ENCODE measurements around the gene KIAA1191. TPM values are rescaled to one million over a fixed set of nuclear protein-coding genes. Genes with fewer than 3 reads are reported as not detected.
"Not testable (repeated sequence)": the region's sequence is repeated elsewhere in the genome, so short reads cannot be mapped to it uniquely, and the experiment has no call there.

The KIAA1191 gene, protein sequence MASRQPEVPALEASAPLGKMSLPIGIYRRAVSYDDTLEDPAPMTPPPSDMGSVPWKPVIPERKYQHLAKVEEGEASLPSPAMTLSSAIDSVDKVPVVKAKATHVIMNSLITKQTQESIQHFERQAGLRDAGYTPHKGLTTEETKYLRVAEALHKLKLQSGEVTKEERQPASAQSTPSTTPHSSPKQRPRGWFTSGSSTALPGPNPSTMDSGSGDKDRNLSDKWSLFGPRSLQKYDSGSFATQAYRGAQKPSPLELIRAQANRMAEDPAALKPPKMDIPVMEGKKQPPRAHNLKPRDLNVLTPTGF
- 70.8 TPM for total RNA-seq
- long read RNA-seq, transcript KIAA1191-210 (8 exons, 1,243 nt), result minor isoform, 7 of 154 reads
- long read RNA-seq, transcript KIAA1191-201 (9 exons, 2,991 nt), result major isoform, 113 of 154 reads
- long read RNA-seq, partial matches to known transcripts, result 4 of 154 reads
- long read RNA-seq, other reads (novel, unspliced or antisense), result 26 of 154 reads

DNA sequence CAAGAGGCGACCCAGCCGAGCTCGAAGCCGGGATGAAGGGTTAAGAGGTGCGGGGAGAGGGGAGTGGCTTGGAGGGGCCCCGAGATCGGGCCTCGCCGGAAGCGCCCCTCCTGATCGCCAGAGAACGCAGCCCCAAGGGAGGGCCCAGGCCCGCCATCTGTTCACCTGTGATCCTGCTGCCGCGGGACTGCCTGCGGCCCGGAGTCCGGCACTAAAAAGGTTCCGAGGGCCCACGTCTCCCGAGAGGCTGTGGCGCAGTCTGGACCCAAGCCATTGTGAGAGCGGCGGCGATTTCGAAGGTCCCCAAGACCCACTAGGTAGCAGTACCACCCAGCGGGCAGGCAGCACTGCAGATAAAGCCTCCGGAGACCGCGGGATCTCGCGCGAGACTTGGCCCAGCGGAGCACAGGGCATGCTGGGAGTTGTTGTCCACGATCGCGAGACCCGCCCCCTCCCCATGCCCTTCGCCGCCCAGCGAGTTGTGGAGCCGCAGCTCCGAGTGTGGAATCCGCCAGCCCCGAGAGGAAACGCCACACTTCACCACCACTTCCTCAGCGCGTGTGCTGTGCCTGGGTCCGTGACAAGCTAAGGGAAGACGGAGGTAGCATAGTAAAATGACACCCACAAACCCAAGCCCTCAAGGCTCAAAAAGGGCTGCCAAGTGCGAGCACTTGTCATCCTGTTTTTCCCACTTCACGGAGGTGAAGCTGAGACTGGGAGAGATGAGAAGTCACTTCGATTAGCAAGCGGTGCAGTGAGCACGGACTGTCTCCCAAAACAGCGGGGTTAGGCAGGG, at the start of gene KIAA1191:
TSS of gene KIAA1191 (minus strand) at position 328 of the 796 bp plus-strand sequence. CDS start 2,256 bp downstream, outside the sequence.
- ATAC-seq (ENCODE audit: poor library complexity) (peak; percentile 97), DNase-seq (peak; percentile 98)
- intact Hi-C loops (cut with DNase I), result no loop called here

DNA sequence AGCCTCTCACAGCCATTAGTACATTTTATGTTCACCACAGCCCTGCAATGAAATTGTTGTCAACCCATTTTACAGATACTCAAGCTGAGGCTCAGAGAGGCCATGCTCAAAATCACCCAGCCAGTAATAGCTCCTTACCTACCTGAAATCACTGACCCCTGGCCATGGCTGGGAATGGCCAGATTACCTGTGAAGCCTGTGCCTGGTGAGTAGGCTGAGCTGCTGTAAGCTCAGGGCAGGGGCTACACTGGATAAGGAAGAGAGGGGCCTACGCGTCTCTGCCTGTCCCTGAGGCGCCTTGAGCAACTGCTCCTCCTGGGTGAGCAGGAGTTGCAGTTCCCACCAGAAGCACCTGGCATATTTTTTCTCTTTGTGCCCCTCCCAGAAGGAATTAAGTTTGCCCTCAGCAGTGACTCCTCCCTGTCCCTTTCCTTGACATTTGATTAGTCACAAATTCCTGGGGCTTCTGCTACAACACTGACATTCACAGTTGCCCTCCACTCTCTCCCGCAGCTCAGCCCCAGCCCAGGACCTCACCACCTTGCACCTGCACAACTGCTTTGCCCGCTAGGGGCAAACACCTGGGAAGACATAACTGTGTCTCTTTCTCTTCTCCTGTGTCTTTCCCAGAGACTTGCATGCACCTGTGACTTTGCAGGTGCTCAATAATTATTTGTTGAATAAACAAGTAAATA, 49.1 kb upstream of the KIAA1191 start:
- intact Hi-C loops (cut with DNase I), result loop anchor here (10.0 kb wide), 1 partner anchor 124 kb away; the partner anchor contains the start of gene RNF44
- ATAC-seq (ENCODE audit: poor library complexity), result no peak
- no peak for DNase-seq

- DNase-seq (no peak), ATAC-seq (ENCODE audit: poor library complexity) (no peak)
- intact Hi-C loops (cut with DNase I), result loop anchor here (10.0 kb wide), 1 partner anchor 125 kb away; the partner anchor contains the start of gene RNF44
Measured at GRCh38 chr5:176409765-176410164, 48.2 kb upstream of the KIAA1191 start.

DNA sequence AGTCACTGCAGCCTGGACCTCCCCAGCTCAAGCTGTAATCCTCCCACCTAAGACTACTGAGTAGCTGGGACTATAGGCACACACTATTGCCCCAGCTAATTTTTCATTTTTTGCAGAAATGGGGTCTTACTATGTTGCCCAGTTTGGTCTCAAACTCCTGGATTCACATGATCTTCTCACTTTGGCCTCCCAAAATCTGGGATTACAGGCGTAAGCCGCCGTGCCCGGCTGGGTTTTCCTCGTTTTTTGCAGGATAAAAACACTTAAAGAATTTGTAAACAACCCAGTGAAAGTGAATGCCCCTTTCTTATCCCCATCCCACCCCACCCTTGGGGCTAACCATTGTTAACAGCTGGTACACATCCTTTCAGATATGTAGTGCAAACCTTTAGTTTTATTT, 47.0 kb upstream of the KIAA1191 start:
- no peak for DNase-seq
- intact Hi-C loops (cut with DNase I), result no loop called here
- no peak for ATAC-seq (ENCODE audit: poor library complexity)

DNA sequence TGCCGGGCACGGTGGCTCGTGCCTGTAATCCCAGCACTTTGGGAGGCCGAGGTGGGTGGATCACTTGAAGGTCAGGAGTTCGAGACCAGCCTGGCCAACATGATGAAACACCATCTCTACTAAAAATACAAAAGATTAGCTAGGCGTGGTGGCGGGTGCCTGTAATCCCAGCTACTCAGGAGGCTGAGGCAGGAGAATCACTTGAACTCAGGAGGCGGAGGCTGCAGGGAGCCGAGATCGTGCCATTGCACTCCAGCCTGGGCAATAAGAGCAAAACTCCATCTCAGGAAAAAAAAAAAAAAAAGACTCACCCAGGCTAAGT, 46.6 kb upstream of the KIAA1191 start:
- ATAC-seq (ENCODE audit: poor library complexity); intact Hi-C loops (cut with DNase I); DNase-seq: not testable (repeated sequence)

- intact Hi-C loops (cut with DNase I), result no loop called here
- DNase-seq (no peak), ATAC-seq (ENCODE audit: poor library complexity) (peak; percentile 48)
Measured at GRCh38 chr5:176407456-176408251, 46.1 kb upstream of the KIAA1191 start.

DNA sequence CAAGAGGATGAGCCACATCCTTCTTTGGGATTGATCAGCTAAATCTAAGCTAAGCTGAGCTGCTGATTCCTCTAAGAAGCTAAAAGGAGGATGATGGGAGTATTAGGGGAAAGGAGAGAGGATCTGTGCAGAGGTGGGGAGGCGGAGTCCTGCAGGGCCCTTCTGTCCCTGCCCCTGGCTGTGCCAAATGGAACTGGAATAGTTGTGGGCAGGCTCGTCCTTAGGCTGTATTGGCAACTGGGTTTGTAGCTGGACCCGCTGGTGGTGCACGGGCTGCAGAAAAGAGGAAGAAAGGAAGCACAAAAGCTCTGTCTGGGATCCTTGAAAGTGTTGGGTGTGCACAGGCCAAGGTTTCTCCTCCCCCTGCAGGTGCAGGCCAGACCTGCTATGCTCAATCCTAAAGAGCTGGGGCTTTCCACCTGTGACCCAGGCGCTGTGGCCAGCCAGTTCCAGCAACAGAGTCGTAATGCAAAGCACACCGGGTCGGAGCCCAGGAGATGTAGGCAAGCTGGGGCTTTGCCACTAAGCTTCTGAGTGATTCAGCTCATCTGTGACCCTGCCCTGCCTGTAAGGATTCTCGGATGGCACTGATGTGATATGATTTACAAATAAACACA, 45.0 kb upstream of the KIAA1191 start:
- DNase-seq (no peak), ATAC-seq (ENCODE audit: poor library complexity) (no peak)
- intact Hi-C loops (cut with DNase I), result no loop called here

GRCh38 chr5:176405656-176406435, 44.3 kb upstream of the KIAA1191 start:
- intact Hi-C loops (cut with DNase I), result no loop called here
- ATAC-seq (ENCODE audit: poor library complexity) (no peak), DNase-seq (no peak)

DNA sequence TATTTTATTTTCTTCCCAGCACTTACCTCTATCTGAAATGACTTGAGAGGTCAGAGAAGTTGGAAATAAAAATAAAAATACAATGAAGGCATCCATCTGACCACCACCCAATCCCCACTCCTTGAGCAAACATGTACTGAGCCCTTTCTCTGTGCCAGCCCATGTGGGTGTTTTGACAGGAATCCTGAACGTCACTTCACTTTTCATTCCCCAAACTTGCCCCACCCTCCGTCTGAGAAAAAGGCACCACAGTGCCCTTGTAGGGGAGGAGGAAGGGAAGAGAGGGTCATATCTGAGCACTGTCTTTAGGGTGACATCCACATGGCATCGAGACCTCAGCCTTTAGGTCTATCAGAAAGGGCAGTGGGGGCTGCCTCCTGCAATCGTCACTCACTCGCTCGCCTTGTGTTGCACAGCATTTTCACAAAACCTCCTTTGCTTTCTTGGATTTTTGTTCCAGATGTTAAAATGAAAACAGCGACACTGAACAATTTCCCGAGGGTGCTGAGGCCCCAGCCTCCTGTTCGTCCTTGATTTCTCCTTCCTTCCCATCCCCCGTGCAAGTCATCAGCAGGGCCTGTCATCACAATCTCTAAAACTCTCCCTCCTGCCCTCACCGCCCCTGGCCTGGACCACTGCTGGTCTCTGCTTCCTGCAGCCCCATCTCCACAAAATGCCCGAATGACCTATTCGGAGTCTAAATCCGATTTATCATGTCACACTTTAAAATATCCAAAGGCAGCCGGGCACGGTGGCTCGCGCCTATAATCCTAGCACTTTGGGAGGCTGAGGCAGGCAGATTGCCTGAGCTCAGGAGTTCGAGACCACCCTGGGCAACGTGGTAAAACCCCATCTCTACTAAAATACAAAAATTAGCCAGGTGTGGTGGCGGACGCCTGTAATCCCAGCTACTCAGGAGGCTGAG, 40.0 kb upstream of the KIAA1191 start:
- intact Hi-C loops (cut with DNase I), result no loop called here
- ATAC-seq (ENCODE audit: poor library complexity), result peak; percentile 35
- no peak for DNase-seq

DNA sequence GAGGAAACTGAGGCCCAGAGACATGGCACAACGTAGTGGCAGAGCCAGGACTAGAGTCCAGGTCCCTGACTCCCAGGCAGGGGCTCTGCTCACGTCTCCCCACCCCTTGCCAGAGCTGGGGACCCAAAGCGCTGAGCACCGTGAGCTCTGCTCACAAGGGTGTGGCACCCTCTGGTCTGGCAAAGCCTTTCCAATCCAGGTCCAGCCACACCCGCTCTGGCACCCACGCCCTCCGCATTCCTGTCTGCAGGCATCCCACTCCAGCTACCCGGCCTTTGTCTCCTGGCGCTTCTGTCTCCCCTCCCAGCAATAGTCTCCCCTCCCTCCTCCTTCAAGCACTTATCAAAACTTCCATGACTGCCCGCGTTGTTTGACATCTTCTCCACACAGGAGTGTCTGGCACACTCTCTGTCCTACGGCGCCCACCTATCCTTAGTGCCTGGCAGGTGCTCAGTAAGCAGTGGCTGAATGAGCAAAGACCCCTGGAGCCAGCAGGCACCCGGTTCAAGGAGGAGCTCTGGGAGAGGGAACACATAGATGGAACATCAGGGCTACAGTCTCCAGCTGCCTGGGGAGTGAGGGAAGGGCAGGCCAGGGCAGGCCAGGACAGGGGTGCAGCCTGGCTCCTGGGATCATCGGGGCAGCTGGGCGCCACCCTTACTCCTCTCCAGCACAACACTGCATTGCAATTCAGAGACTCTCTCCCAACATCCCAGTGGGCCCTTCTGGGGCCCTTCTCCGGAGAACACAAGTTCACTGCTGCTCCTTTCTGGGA, 39.0 kb upstream of the KIAA1191 start:
- intact Hi-C loops (cut with DNase I), result no loop called here
- peak; percentile 23 for ATAC-seq (ENCODE audit: poor library complexity)
- DNase-seq, result no peak

DNA sequence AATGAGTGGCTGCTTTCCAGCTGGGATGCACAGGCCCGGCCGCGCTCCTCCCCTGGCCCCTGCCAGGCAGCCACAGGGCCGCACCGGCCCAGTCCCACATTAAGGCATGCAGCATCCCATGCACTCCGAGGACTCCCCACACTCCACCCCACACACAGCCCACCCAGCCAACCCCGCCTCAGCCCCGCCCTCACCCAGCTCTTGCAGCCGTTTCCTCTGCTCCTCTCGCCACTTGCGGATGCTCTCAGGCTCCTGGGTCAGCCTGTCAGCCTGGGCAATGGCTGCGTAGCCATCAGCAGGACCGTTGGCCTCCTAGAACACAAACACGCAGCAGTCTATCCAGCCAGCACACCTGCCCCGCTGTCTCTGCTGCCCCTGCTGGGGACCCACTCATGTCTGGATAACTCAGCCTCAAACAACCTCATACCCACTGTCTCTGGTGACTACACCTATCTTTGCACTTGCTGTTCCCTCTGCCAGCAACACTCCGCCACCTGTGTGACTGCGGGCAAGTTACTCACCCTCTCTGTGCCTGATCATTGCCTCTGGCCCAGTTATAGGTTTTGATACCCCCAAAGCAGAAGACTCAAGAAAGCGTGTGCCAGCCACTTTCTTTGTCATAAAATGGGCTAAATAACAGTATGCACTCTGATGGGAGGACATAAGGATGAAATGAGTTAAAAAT, 36.3 kb upstream of the KIAA1191 start:
- no peak for ATAC-seq (ENCODE audit: poor library complexity)
- intact Hi-C loops (cut with DNase I), result no loop called here
- no peak for DNase-seq

GRCh38 chr5:176396330-176396729, 34.8 kb upstream of the KIAA1191 start:
- intact Hi-C loops (cut with DNase I), result no loop called here
- DNase-seq (no peak), ATAC-seq (ENCODE audit: poor library complexity) (no peak)

- intact Hi-C loops (cut with DNase I), result no loop called here
- ATAC-seq (ENCODE audit: poor library complexity) (peak; percentile 83), DNase-seq (peak; percentile 80)
Measured at GRCh38 chr5:176394881-176395675, 33.5 kb upstream of the KIAA1191 start.

GRCh38 chr5:176394096-176394495, 32.5 kb upstream of the KIAA1191 start:
- ATAC-seq (ENCODE audit: poor library complexity), result no peak
- no peak for DNase-seq
- intact Hi-C loops (cut with DNase I), result no loop called here

Data from Right ventricle myocardium superior (tissue), 1 donor.